GM19239 (cell line): ENCODE data around the gene B4GALNT4.
A peak's percentile ranks its signal among the peaks of the same experiment; 100 is the strongest.
"Not testable (repeated sequence)": the region's sequence is repeated elsewhere in the genome, so short reads cannot be mapped to it uniquely, and the experiment has no call there.

Experiments
- DNase-seq: peaks from one replicate; pipeline ENCODE4 v3.0.0; 2011; ENCODE audit warnings: low spot score; ENCODE audit not compliant: insufficient read length
- FAIRE-seq: peaks from 2 replicates; lab custom pipeline; 2011; peaks lifted over from hg19 to GRCh38; lab: Jason Lieb, UNC

Gene B4GALNT4

GRCh38 chr11:403021-403760 is 33.9 kb downstream of the B4GALNT4 start:
- no peak for FAIRE-seq
- DNase-seq = no peak

GRCh38 chr11:403761-404431 is 34.6 kb downstream of the B4GALNT4 start:
- no peak for FAIRE-seq

GRCh38 chr11:404551-405264 is 35.4 kb downstream of the B4GALNT4 start:
- DNase-seq (no peak), FAIRE-seq (no peak)

More at GRCh38 chr11:403761-404431, 34.6 kb downstream of the B4GALNT4 start:
- no peak for DNase-seq

- DNase-seq (no peak), FAIRE-seq (no peak)
Measured at GRCh38 chr11:405323-405953, 36.1 kb downstream of the B4GALNT4 start.

GRCh38 chr11:405954-406795 is 36.9 kb downstream of the B4GALNT4 start:
- no peak for DNase-seq
- FAIRE-seq = no peak

GRCh38 chr11:406796-407650 is 37.7 kb downstream of the B4GALNT4 start:
- DNase-seq (peak; percentile 100), FAIRE-seq (peak; percentile 89)

GRCh38 chr11:407651-408123 is 38.4 kb downstream of the B4GALNT4 start:
- DNase-seq = no peak
- no peak for FAIRE-seq

GRCh38 chr11:408154-409007 is 39.1 kb downstream of the B4GALNT4 start:
- FAIRE-seq (no peak), DNase-seq (no peak)

GRCh38 chr11:409008-409599 is 39.8 kb downstream of the B4GALNT4 start:
- FAIRE-seq (no peak), DNase-seq (no peak)

GRCh38 chr11:409600-410483 is 40.5 kb downstream of the B4GALNT4 start:
- no peak for DNase-seq
- FAIRE-seq = no peak

GRCh38 chr11:410711-411110 is 41.4 kb downstream of the B4GALNT4 start:
- not testable (repeated sequence) for FAIRE-seq, DNase-seq

- not testable (repeated sequence) for DNase-seq, FAIRE-seq
Measured at GRCh38 chr11:411520-411919, 42.2 kb downstream of the B4GALNT4 start.

- FAIRE-seq = no peak
- no peak for DNase-seq
Measured at GRCh38 chr11:412641-413119, 43.4 kb downstream of the B4GALNT4 start.

- no peak for FAIRE-seq
Measured at GRCh38 chr11:413120-414081, 44.1 kb downstream of the B4GALNT4 start.

GRCh38 chr11:414318-414857 is 45.1 kb downstream of the B4GALNT4 start:
- DNase-seq = no peak

More at GRCh38 chr11:413120-414081, 44.1 kb downstream of the B4GALNT4 start:
- no peak for DNase-seq

More at GRCh38 chr11:414318-414857, 45.1 kb downstream of the B4GALNT4 start:
- FAIRE-seq = no peak
